Activated CD8-positive, alpha-beta memory T cell treated with anti-CD3 and anti-CD28 coated beads for 4 hours (primary cell): ENCODE measurements around the gene MXRA7.

Source experiments
- DNase-seq, 2 donors: peaks; one replicate each; pipeline ENCODE4 v3.0.0-alpha.2; 2020; ENCODE audit warnings: low read depth in 2 of 2

MXRA7 gene

GRCh38 chr17:76677406-76677805, 33.4 kb downstream of the MXRA7 start:
- no peak for DNase-seq

GRCh38 chr17:76676629-76677028, 34.1 kb downstream of the MXRA7 start:
- DNase-seq = no peak

GRCh38 chr17:76675648-76676047, 35.1 kb downstream of the MXRA7 start:
- no peak for DNase-seq

GRCh38 chr17:76674600-76674999, 36.2 kb downstream of the MXRA7 start:
- no peak for DNase-seq

GRCh38 chr17:76673729-76674128, 37.0 kb downstream of the MXRA7 start:
- no peak for DNase-seq

GRCh38 chr17:76672892-76673291, 37.9 kb downstream of the MXRA7 start:
- DNase-seq = no peak

GRCh38 chr17:76672270-76672851, 38.4 kb downstream of the MXRA7 start:
- no peak for DNase-seq

- no peak for DNase-seq
Observed at GRCh38 chr17:76671912-76672262, 38.9 kb downstream of the MXRA7 start.

- peak; percentile 98 for DNase-seq
Observed at GRCh38 chr17:76671123-76671911, 39.4 kb downstream of the MXRA7 start.

GRCh38 chr17:76670718-76671122, 40.0 kb downstream of the MXRA7 start:
- DNase-seq = no peak

- DNase-seq = no peak
Observed at GRCh38 chr17:76670020-76670717, 40.6 kb downstream of the MXRA7 start.

- no peak for DNase-seq
Observed at GRCh38 chr17:76667786-76668453, 42.8 kb downstream of the MXRA7 start.

- no peak for DNase-seq
Observed at GRCh38 chr17:76667491-76667755, 43.3 kb downstream of the MXRA7 start.

GRCh38 chr17:76660656-76661042, 50.1 kb downstream of the MXRA7 start:
- no peak for DNase-seq

GRCh38 chr17:76659928-76660655, 50.7 kb downstream of the MXRA7 start:
- no peak for DNase-seq

- no peak for DNase-seq
Observed at GRCh38 chr17:76658242-76658662, 52.5 kb downstream of the MXRA7 start.

GRCh38 chr17:76657505-76658241, 53.1 kb downstream of the MXRA7 start:
- no peak for DNase-seq

- DNase-seq = no peak
Observed at GRCh38 chr17:76654408-76654807, 56.4 kb downstream of the MXRA7 start.

- no peak for DNase-seq
Observed at GRCh38 chr17:76650504-76650903, 60.3 kb downstream of the MXRA7 start.

- no peak for DNase-seq
Observed at GRCh38 chr17:76646712-76647111, 64.1 kb downstream of the MXRA7 start.

- DNase-seq = no peak
Observed at GRCh38 chr17:76645481-76645880, 65.3 kb downstream of the MXRA7 start.
